K562 (cell line): Measurements from ENCODE around the gene PRKCE.

Experiments
- CTCF ChIP-seq, 3 experiments: IDR thresholded peaks in 2 of 3; conservative IDR thresholded peaks in 1 of 3; 2 replicates each; pipeline ENCODE4 v1.5.1; 2011 to 2012; ENCODE audit warnings: low read length in 3 of 3, mild to moderate bottlenecking in 3 of 3, control low read depth in 2 of 3, improper control_type of control experiment in 1 of 3, inconsistent platforms in 1 of 3, low read depth in 1 of 3, mixed read lengths in 1 of 3, moderate library complexity in 1 of 3; ENCODE audit not compliant: insufficient read depth in 2 of 3
- MAFF ChIP-seq: IDR thresholded peaks from 2 replicates; pipeline ENCODE4 v1.6.1; 2012; ENCODE audit warnings: low read length, improper control_type of control experiment
- SP1 ChIP-seq: sonication (generic); formaldehyde crosslinking; IDR thresholded peaks from 2 replicates; pipeline ENCODE4 v1.8.1; 2022; ENCODE audit warnings: mild to moderate bottlenecking, missing genetic modification reagents
- ZFX ChIP-seq: sonication (generic); formaldehyde crosslinking; IDR thresholded peaks from 2 replicates; pipeline ENCODE4 v1.8.0; 2022; ENCODE audit warnings: mild to moderate bottlenecking, missing genetic modification reagents, moderate library complexity

DNA sequence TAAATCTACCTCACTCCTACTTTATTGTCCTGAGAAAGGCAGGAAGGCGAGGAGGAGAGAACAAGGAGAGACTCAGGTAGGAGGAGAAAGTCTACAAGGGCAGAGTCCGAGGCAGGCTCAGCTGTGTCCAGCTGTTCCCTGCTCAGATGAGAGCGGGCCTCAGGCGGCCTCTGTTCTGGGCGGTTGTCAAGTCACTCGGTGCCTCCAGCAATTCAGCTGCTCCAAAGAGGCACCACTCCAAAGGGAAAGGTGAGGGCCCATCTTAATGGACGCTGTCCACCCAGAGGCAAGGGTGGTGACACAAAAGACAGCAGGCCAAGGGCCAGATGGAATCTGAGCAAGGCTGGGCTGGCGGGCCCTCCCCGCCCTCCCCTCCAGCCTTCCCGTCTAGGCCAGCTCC is 544.3 kb downstream of the PRKCE start:
- TF ChIP-seq ZFX (CRISPR knock-in tag) (no peak), SP1 (CRISPR knock-in tag) (no peak), CTCF (IDR thresholded peaks at IDR 0.05 in 2 of 3, conservative IDR thresholded peaks at IDR 0.05 in 1 of 3; ENCODE audit: insufficient read depth in 2 of 3, low read depth in 1 of 3, low read length in 3 of 3) (no peak), MAFF (no peak)
